ENCODE results near the gene ATG5. TPM values are rescaled to one million over a fixed set of nuclear protein-coding genes. Genes with fewer than 3 reads are reported as not detected.
"Not testable (repeated sequence)": the region's sequence is repeated elsewhere in the genome, so short reads cannot be mapped to it uniquely, and the experiment has no call there.

Gene ATG5
- total RNA-seq, 2 donors from 2014 or later: 29.5 to 31.4 TPM

DNA sequence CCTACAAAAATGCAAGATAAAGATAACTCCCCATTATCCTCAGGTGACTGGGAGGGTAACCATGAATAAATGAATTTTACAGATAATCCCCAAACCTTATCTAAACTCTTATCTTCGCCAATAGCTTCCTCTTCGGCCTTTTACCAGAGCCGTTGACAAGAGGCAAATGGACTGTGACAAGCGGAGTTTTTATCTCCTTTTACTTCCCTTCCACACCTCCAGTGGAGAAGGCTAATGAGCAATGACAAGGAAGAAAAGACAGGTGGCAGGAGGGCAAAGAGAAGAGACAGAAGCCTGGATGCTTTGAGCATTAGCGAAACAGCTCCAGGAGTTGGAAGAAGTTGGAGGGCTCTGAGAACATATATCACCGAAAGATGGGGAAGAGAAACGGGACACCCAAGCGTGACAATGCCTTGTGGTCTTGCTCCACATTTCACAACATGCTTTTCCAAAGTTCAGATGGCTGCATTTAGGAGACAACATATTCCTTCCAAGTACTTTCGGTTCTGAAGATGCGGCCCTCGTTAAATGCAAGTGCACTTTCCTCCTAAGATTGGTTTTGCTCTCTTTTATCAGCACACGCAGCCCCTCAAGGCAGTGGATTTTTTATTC lies 170.2 kb downstream of the ATG5 start:
- peaks cover 28% of the 10 kb centered on the region for H3K27me3 Mint-ChIP-seq (ENCODE audit: insufficient read depth)
- WGBS, 2 experiments (ENCODE audit: insufficient coverage in 1 of 2, insufficient read length in 1 of 2): 60 to 85% methylated on average over 8 to 12 of the region's 12 CpGs
- H3K27ac ChIP-seq (ENCODE audit: low read depth, low read length): no peak overlapping the region

DNA sequence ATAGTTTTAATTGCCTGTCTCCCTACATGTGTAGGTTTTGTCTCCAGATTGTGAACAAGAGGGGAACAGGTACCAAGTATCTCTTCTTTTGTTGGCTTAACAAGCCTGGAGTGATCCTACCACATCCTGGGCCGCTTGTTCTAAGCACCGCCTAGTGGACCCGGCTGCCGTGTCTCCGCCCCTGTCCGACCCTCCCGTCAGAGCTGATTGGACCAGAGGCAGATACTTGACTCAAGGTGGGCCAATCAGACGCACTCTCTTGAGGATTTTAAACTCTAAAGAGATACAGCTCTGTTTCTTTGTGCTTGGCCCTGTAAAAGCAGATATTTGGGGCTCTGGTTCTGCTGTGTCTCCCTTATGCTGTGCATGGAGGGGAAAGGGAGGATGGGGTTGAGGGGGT lies 171.2 kb downstream of the ATG5 start:
- Histone ChIP-seq H3K27ac (ENCODE audit: low read depth, low read length) (no peak overlapping the region), H3K9me3 (ENCODE audit: control insufficient read depth, low read length) (no peaks in the 10 kb centered on the region), H3K4me3 (ENCODE audit: low read length) (no peak overlapping the region), H3K9ac (ENCODE audit: extremely low read depth, low read length, poor library complexity, severe bottlenecking) (no peak overlapping the region), H3K27me3 (ENCODE audit: control insufficient read depth, insufficient read depth, low read length, poor library complexity, severe bottlenecking) (peaks cover 23% of the 10 kb centered on the region), H3K36me3 (ENCODE audit: control insufficient read depth, insufficient read depth, low read length) (no peaks in the 10 kb centered on the region), H3K4me1 (ENCODE audit: control insufficient read depth, insufficient read depth, low read length) (no peaks in the 10 kb centered on the region)
- H3K9me3 Mint-ChIP-seq: no peaks in the 10 kb centered on the region
- no peak overlapping the region for H3K4me3 Mint-ChIP-seq
- peak; percentile 77 for DNase-seq
- TF ChIP-seq, protein P1, sequence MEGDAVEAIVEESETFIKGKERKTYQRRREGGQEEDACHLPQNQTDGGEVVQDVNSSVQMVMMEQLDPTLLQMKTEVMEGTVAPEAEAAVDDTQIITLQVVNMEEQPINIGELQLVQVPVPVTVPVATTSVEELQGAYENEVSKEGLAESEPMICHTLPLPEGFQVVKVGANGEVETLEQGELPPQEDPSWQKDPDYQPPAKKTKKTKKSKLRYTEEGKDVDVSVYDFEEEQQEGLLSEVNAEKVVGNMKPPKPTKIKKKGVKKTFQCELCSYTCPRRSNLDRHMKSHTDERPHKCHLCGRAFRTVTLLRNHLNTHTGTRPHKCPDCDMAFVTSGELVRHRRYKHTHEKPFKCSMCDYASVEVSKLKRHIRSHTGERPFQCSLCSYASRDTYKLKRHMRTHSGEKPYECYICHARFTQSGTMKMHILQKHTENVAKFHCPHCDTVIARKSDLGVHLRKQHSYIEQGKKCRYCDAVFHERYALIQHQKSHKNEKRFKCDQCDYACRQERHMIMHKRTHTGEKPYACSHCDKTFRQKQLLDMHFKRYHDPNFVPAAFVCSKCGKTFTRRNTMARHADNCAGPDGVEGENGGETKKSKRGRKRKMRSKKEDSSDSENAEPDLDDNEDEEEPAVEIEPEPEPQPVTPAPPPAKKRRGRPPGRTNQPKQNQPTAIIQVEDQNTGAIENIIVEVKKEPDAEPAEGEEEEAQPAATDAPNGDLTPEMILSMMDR (conservative IDR thresholded peaks at IDR 0.05): no peak
- no peaks in the 10 kb centered on the region for H3K36me3 Mint-ChIP-seq (ENCODE audit: low read depth)
- H3K27me3 Mint-ChIP-seq (ENCODE audit: insufficient read depth): peaks cover 21% of the 10 kb centered on the region
- no peak overlapping the region for H3K27ac Mint-ChIP-seq
- 93 to 94% methylated on average over 5 to 8 of the region's 8 CpGs for WGBS, 2 experiments (ENCODE audit: insufficient coverage in 1 of 2, insufficient read length in 1 of 2)
- H3K4me1 Mint-ChIP-seq: peaks cover 25% of the 10 kb centered on the region

More for the DNA sequence above, 170.2 kb downstream of the ATG5 start:
- no peaks in the 10 kb centered on the region for H3K9me3 Mint-ChIP-seq
- no peaks in the 10 kb centered on the region for H3K36me3 Mint-ChIP-seq (ENCODE audit: low read depth)
- H3K4me3 Mint-ChIP-seq: no peak overlapping the region
- H3K4me3 ChIP-seq (ENCODE audit: low read length): no peak overlapping the region
- no peaks in the 10 kb centered on the region for H3K4me1 ChIP-seq (ENCODE audit: control insufficient read depth, insufficient read depth, low read length)
- H3K9ac ChIP-seq (ENCODE audit: extremely low read depth, low read length, poor library complexity, severe bottlenecking): no peak overlapping the region
- H3K4me1 Mint-ChIP-seq: peaks cover 25% of the 10 kb centered on the region
- peak; percentile 63 for DNase-seq
- H3K9me3 ChIP-seq (ENCODE audit: control insufficient read depth, low read length): no peaks in the 10 kb centered on the region
- H3K27me3 ChIP-seq (ENCODE audit: control insufficient read depth, insufficient read depth, low read length, poor library complexity, severe bottlenecking): peaks cover 33% of the 10 kb centered on the region
- no peaks in the 10 kb centered on the region for H3K36me3 ChIP-seq (ENCODE audit: control insufficient read depth, insufficient read depth, low read length)
- no peak overlapping the region for H3K27ac Mint-ChIP-seq
- TF ChIP-seq, protein P1 (conservative IDR thresholded peaks at IDR 0.05): peak; percentile 66

DNA sequence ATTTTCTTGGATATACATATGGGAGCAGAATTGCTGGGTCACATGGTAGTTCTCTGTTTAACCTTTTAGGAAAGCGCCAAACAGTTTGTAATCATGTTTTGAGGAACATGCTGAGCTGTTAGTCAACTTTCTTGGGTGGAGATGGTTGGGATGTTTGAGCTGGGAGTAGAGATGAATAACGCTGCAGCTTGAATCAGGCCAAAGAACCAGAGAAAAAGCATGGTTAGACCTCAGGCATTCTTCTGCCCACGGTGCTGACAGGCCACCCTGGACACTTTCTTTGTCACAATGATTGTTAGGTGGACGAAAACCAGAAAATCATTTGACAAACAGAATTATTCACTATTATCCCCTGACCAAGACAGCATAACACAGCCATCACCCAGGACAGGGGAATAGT lies 172.6 kb downstream of the ATG5 start:
- Histone ChIP-seq H3K36me3 (ENCODE audit: control insufficient read depth, insufficient read depth, low read length) (no peaks in the 10 kb centered on the region), H3K4me3 (ENCODE audit: low read length) (no peak overlapping the region), H3K4me1 (ENCODE audit: control insufficient read depth, insufficient read depth, low read length) (no peaks in the 10 kb centered on the region), H3K9ac (ENCODE audit: extremely low read depth, low read length, poor library complexity, severe bottlenecking) (no peak overlapping the region), H3K9me3 (ENCODE audit: control insufficient read depth, low read length) (no peaks in the 10 kb centered on the region), H3K27me3 (ENCODE audit: control insufficient read depth, insufficient read depth, low read length, poor library complexity, severe bottlenecking) (peaks cover 13% of the 10 kb centered on the region), H3K27ac (ENCODE audit: low read depth, low read length) (no peak overlapping the region)
- Mint-ChIP-seq H3K27ac (no peak overlapping the region), H3K27me3 (ENCODE audit: insufficient read depth) (peaks cover 17% of the 10 kb centered on the region), H3K4me1 (peaks cover 29% of the 10 kb centered on the region), H3K36me3 (ENCODE audit: low read depth) (no peaks in the 10 kb centered on the region), H3K4me3 (no peak overlapping the region), H3K9me3 (no peaks in the 10 kb centered on the region)
- WGBS, 2 experiments (ENCODE audit: insufficient coverage in 1 of 2, insufficient read length in 1 of 2): 88 to 93% methylated on average over 3 to 4 of the region's 4 CpGs
- TF ChIP-seq, protein P1 (conservative IDR thresholded peaks at IDR 0.05): no peak
- DNase-seq: no peak

DNA sequence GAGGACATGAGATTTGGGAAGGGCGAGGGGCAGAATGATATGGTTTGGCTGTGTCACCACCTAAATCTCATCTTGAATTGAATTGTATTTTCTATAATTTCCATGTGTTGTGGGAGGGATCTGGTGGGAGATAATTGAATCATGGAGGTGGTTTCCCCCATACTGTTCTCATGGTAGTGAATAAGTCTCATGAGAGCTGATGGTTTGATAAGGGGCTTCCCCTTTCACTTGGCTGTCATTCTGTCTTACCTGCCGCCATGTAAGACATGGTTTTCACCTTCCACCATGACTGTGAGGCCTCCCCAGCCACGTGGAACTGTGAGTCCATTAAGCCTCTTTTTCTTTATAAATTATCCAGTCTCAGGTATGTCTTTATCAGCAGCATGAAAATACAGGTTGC lies 173.1 kb downstream of the ATG5 start:
- H3K9me3 Mint-ChIP-seq; H3K4me3 ChIP-seq (ENCODE audit: low read length); H3K36me3 ChIP-seq (ENCODE audit: control insufficient read depth, insufficient read depth, low read length); H3K4me1 ChIP-seq (ENCODE audit: control insufficient read depth, insufficient read depth, low read length); H3K9me3 ChIP-seq (ENCODE audit: control insufficient read depth, low read length); H3K4me3 Mint-ChIP-seq; H3K36me3 Mint-ChIP-seq (ENCODE audit: low read depth); DNase-seq; H3K9ac ChIP-seq (ENCODE audit: extremely low read depth, low read length, poor library complexity, severe bottlenecking); H3K27ac ChIP-seq (ENCODE audit: low read depth, low read length); H3K27ac Mint-ChIP-seq: not testable (repeated sequence)
- Mint-ChIP-seq H3K4me1 (peaks cover 25% of the 10 kb centered on the region), H3K27me3 (ENCODE audit: insufficient read depth) (peaks cover 14% of the 10 kb centered on the region)
- peaks cover 13% of the 10 kb centered on the region for H3K27me3 ChIP-seq (ENCODE audit: control insufficient read depth, insufficient read depth, low read length, poor library complexity, severe bottlenecking)
- WGBS, 2 experiments (ENCODE audit: insufficient coverage in 1 of 2, insufficient read length in 1 of 2): 87 to 90% methylated on average over 3 of the region's 3 CpGs
